ENCODE results near the gene FOXD4L1.
"Not testable (repeated sequence)": the region's sequence is repeated elsewhere in the genome, so short reads cannot be mapped to it uniquely, and the experiment has no call there.

Gene FOXD4L1

DNA sequence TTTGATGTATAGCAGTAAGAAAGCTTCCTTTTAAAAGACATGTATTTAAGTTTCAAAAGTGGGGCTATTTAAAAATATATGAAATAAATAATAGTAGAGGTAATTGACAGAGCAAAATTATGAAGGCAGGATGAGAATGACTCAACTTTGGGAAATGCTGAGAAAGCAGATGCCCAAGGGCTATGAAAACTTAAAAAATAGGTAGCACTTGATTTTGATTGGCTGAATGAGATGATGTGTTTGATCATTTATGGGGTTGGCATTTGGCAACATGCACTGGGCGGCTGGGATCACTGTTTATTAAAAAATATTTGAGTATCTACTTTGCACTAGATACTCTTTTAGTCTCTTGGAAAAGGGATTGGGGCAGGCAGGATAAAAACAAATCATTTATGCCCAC lies 26.5 kb downstream of the FOXD4L1 start:
- not testable (repeated sequence) for DNase-seq (ENCODE audit: low read depth, low spot score)

DNA sequence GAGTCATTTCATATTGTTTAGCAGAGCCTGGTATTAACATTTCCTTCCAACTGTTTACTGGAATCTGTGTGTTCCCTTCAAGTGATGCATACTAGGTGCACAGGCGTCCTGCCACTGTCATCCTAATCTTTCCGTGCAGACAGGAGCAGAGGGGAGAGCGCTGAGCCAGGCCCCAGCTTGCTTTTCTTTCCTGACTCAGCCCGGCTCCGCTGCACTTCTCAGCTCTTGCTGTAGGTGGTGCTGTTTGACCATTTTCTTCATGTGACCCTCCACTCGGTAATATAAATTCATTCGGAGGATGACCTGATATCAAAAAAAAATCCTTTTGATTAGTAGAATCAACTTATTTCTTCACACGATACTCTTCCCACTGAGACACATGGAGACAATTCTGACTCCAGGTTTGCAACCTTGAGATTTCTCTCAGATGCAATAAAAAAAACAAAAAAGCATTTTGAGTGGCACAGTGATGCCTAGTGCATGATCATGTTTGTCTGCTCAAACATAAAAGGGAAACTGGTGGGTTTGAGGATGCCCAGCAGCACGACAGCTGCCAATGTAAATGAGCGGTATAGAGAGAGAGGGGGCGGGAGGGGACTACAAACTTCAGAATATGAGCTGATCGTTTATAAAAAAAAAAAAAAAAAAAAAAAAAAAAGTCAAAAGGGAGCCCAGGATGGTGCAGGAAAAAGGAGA lies 29.0 kb downstream of the FOXD4L1 start:
- DNase-seq (ENCODE audit: low read depth, low spot score): not testable (repeated sequence)

DNA sequence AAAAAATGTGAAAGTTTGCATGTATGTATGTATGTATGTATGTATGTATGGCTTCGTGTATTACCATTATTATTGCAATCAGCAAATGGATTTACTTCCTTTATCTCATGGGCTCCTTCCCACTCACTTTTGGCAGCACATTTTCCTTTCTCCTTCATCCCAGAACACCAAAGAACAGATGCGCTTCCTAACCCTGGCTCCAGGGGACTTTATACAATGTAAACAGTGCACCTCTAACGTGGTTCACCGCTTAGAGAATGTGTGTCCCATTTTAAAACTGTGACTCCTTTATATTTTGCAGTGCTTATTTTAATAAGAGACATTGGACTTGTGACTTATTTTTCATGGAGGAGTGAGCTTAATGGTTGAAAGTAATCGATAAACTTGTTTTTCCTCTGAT lies 29.7 kb downstream of the FOXD4L1 start:
- not testable (repeated sequence) for DNase-seq (ENCODE audit: low read depth, low spot score)

DNA sequence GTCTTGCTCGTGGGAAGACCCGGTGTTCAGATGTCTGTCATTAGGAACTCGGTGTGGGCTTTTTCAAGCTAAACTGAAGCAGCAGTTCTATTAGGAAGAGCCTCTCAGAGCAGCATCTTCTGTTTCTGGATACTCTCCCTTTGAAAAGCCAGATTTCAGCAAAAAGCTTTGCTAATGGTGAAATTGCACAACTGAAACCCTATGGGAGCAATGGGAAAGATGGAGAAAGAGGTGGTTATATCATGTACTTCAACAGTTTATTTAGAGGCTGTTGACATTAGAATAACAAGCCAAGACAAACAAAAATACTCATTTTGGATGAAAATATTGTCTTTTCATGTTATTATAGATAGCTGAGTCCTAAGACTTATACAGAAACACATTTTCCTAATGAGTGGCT lies 30.4 kb downstream of the FOXD4L1 start:
- not testable (repeated sequence) for DNase-seq (ENCODE audit: low read depth, low spot score)

DNA sequence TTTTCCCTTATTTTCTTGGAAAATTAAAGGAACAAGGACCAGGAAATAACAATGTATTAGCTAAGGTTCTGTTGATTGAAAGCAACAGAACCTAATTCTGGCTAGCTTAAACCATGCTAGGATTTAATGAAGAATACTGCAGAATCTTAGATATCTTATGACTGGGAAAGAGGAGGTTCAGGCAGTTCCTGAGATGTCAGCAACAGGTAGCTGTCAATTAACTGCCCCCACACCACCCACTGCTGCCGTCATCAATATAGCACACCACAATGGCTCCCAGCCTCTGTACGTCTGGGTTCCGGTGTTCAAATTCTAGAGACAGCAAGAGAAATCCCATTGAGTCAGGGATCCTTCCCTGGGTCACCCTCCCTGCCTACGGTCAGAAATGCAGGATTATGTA lies 34.5 kb downstream of the FOXD4L1 start:
- DNase-seq (ENCODE audit: low read depth, low spot score): not testable (repeated sequence)

DNA sequence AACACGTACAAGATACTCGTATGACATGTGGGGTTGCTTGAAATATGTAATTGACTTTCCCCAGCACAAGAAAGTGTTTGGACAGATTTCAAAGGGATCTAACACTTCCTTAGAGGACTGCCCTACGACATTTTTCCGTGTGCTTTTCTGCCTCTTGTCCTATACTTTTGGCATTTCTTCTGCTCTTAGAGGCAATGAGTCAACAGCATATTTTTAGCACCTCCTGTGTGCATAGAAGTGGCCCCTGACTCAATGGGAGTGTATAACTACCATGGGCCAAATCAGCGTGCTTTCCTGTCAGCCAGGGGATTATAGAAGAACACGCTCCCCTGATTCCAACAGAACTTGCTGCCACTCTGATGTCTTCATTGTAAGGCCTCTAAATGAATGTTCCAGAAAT lies 38.1 kb downstream of the FOXD4L1 start:
- not testable (repeated sequence) for DNase-seq (ENCODE audit: low read depth, low spot score)

DNA sequence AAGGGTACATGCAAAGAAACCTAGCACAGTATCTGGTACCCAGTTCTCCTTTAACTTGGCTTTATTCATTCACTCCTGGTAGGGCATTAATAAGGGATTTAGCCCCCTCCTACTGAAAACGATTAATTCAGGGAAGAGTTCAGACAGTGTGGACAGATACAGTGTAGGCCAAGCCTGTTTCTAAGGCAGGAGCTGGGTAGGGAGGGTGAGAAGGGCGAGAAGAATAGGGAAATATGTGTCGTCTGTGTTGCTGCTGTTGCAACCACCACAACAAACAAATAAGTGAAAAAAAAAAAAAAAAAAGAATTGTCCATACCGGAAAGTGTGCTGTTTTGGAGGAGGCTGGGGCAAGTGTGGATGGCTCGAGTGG lies 42.4 kb downstream of the FOXD4L1 start:
- not testable (repeated sequence) for DNase-seq (ENCODE audit: low read depth, low spot score)

DNA sequence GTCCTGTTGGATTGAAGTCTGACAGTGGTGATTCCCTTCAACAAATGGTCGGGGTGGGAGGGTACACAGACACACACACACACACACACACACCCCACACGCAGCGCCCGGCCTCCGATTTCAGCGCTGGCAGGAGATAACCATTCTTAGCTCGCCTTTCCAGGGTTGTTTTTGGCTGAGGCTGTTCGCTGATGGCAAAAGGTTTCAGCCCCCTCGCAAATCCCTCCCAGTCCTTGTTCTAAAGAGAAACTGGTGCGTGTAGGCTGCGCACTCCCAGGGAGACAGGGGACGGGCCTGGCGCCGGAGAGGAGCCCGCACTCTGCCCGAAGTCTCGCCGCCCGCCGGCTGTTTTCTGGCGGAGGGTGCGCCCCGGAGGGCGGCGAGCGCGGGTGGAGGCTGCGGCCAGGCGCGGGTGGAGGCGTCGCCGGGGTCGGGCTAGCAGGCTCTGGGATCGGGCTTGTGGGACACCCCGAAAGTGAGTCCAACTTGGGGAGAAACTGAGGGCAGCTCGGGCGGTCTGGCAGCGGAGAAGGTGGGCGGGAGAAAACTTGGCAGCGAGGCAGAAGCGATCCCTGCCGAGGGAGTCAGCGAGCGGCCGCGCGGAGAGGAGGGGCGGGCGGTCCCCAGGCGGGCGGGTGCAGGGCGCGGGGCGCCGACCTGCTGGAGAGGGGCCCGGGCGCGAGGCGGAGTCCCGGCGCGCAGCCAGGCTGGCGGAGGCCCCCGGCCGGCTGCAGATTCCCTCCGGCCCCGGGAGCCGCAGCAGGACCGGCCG lies 42.9 kb downstream of the FOXD4L1 start:
- not testable (repeated sequence) for DNase-seq (ENCODE audit: low read depth, low spot score)

DNA sequence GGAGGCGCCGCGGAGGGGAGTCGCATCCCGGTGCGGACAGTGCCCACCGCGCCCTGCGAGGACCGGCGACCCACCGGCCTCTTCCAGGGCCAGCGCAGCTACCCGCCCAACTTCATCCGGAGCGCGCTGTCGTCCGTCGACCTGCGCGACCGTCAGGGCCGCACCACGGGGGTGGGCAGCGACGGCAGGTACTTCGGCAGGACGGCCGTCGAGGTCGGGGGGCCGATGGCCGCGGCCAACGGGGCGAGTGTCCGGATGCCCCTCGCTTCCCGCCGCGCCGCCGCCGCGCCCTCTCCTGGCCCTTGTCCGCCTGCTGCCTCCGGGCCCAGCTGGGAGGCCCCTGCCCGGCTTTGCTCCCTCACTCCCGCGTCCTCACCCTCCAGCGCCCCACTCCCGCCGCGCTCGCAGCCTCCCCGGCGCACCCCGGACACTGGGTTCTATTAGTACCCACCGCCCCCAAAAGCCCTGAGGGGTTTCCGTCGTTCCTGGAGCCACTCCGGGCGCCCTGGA lies 43.6 kb downstream of the FOXD4L1 start:
- not testable (repeated sequence) for DNase-seq (ENCODE audit: low read depth, low spot score)

DNA sequence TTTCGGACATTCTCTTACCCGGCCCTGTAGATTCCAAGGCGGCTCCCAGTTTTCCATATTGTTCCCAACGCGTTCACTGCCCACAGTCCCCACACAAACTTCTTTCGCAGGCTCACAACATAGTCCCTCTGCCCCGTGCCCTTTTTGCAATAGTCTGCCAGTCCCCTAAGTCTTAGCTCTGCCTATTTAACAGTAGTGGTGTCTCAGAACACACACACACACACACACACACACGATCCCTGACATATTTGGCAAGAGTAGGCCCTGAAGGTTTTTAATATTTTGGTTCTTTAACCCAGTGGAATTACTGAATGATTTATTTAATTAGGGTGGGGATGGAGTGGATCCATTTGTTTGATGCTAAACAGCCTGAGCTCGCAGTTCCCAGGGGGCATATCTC lies 44.1 kb downstream of the FOXD4L1 start:
- DNase-seq (ENCODE audit: low read depth, low spot score): not testable (repeated sequence)
